GM12891 (cell line): ENCODE results near the gene GDF11.

Experiments
- POLR2A ChIP-seq: IDR thresholded peaks from 2 replicates; pipeline ENCODE4 v1.6.1; 2011; ENCODE audit warnings: low read depth, low read length, control low read depth
- POLR2AphosphoS5 ChIP-seq: IDR thresholded peaks from 2 replicates; pipeline ENCODE4 v1.6.1; 2011; ENCODE audit warnings: low read depth, low read length, control low read depth

DNA sequence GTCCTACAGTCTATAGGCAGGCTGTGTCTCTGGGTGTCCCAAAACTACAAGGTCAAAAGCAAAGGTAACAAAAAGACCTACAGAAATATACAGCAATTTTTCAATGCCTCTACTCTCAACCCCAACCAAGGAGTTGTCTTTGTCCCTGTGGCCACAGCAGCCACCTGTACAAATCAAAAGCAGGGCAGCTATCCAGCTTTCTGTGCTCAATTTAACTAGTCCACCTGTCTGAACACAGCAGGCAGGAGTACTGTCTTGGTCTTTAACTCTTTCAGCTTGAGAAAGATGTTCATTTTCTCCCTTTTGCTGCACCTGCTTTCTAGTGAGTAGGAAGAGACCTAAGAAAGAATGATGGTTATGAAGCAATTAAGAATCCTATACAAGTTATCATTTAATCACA lies 19.7 kb downstream of the GDF11 start:
- no peak for TF ChIP-seq POLR2AphosphoS5
- no peak for TF ChIP-seq POLR2A
